Measurements from ENCODE around the gene TPRN. TPM values are rescaled to one million over a fixed set of nuclear protein-coding genes. Genes with fewer than 3 reads are reported as not detected.

TPRN gene
- total RNA-seq, 1 donor from 2014 or later: 3.4 TPM

GRCh38 chr9:137164370-137165249 is 35.9 kb downstream of the TPRN start:
- Mint-ChIP-seq H3K4me3 (no peak overlapping the region), H3K4me1 (peaks cover 3% of the 10 kb centered on the region)

GRCh38 chr9:137163805-137164204 is 36.7 kb downstream of the TPRN start:
- no peak overlapping the region for H2AFZ ChIP-seq (replicated peaks)
- H3K4me1 ChIP-seq: peaks cover 17% of the 10 kb centered on the region
- Mint-ChIP-seq H3K36me3 (peaks cover 1% of the 10 kb centered on the region), H3K27ac (no peak overlapping the region), H3K27me3 (ENCODE audit: insufficient read depth, low read depth) (peaks cover 56% of the 10 kb centered on the region), H3K9me3 (no peaks in the 10 kb centered on the region), H3K4me1 (peaks cover 6% of the 10 kb centered on the region), H3K4me3 (peak overlapping the region; percentile 77)
- H3K36me3 ChIP-seq: no peaks in the 10 kb centered on the region
- TF ChIP-seq EZH2phosphoT487 (IDR thresholded peaks at IDR 0.05) (no peak), CTCF (IDR thresholded peaks at IDR 0.05) (no peak), EZH2 (IDR thresholded peaks at IDR 0.05) (no peak)
- no peak for DNase-seq (ENCODE audit: low spot score)
- no peaks in the 10 kb centered on the region for H3K9me3 ChIP-seq (ENCODE audit: low read depth)
- peaks cover 65% of the 10 kb centered on the region for H4K20me1 ChIP-seq (ENCODE audit: low read depth)
- H3F3A ChIP-seq (ENCODE audit: low read depth): peaks cover 11% of the 10 kb centered on the region
- H3K27me3 ChIP-seq: peaks cover 100% of the 10 kb centered on the region
- H3K4me2 ChIP-seq: no peak overlapping the region
- no peak overlapping the region for H3K4me3 ChIP-seq
- H3K27ac ChIP-seq: no peak overlapping the region
- no peak overlapping the region for H3K9ac ChIP-seq
- no peaks in the 10 kb centered on the region for H3K79me2 ChIP-seq (ENCODE audit: low read depth)

More at GRCh38 chr9:137164370-137165249, 35.9 kb downstream of the TPRN start:
- H3K79me2 ChIP-seq (ENCODE audit: low read depth): no peaks in the 10 kb centered on the region
- peaks cover 19% of the 10 kb centered on the region for H3F3A ChIP-seq (ENCODE audit: low read depth)
- no peak overlapping the region for H2AFZ ChIP-seq (replicated peaks)
- H3K9ac ChIP-seq: no peak overlapping the region
- no peaks in the 10 kb centered on the region for H3K36me3 Mint-ChIP-seq
- H3K27me3 Mint-ChIP-seq (ENCODE audit: insufficient read depth, low read depth): peaks cover 48% of the 10 kb centered on the region
- TF ChIP-seq EZH2 (IDR thresholded peaks at IDR 0.05) (no peak), CTCF (IDR thresholded peaks at IDR 0.05) (no peak), EZH2phosphoT487 (IDR thresholded peaks at IDR 0.05) (no peak)
- H3K27ac Mint-ChIP-seq: no peak overlapping the region
- DNase-seq (ENCODE audit: low spot score): no peak
- no peak overlapping the region for H3K27ac ChIP-seq
- H3K36me3 ChIP-seq: no peaks in the 10 kb centered on the region
- no peak overlapping the region for H3K4me3 ChIP-seq
- peaks cover 59% of the 10 kb centered on the region for H4K20me1 ChIP-seq (ENCODE audit: low read depth)
- H3K9me3 ChIP-seq (ENCODE audit: low read depth): no peaks in the 10 kb centered on the region
- H3K4me1 ChIP-seq: peaks cover 18% of the 10 kb centered on the region
- H3K4me2 ChIP-seq: no peak overlapping the region
- no peaks in the 10 kb centered on the region for H3K9me3 Mint-ChIP-seq
- peaks cover 100% of the 10 kb centered on the region for H3K27me3 ChIP-seq

GRCh38 chr9:137163365-137163715 is 37.2 kb downstream of the TPRN start:
- peaks cover 6% of the 10 kb centered on the region for H3F3A ChIP-seq (ENCODE audit: low read depth)
- TF ChIP-seq CTCF (IDR thresholded peaks at IDR 0.05): no peak
- TF ChIP-seq EZH2 (IDR thresholded peaks at IDR 0.05): no peak
- TF ChIP-seq EZH2phosphoT487 (IDR thresholded peaks at IDR 0.05): no peak
- no peak overlapping the region for H3K9ac ChIP-seq
- no peaks in the 10 kb centered on the region for H3K9me3 ChIP-seq (ENCODE audit: low read depth)
- H3K36me3 ChIP-seq: no peaks in the 10 kb centered on the region
- no peaks in the 10 kb centered on the region for H3K79me2 ChIP-seq (ENCODE audit: low read depth)
- Mint-ChIP-seq H3K4me3 (peak overlapping the region; percentile 77), H3K27ac (no peak overlapping the region), H3K4me1 (peaks cover 6% of the 10 kb centered on the region), H3K9me3 (no peaks in the 10 kb centered on the region), H3K36me3 (peaks cover 1% of the 10 kb centered on the region), H3K27me3 (ENCODE audit: insufficient read depth, low read depth) (peaks cover 61% of the 10 kb centered on the region)
- H3K4me1 ChIP-seq: peaks cover 14% of the 10 kb centered on the region
- peak overlapping the region; percentile 71 for H3K4me2 ChIP-seq
- H4K20me1 ChIP-seq (ENCODE audit: low read depth): peaks cover 63% of the 10 kb centered on the region
- H2AFZ ChIP-seq (replicated peaks): no peak overlapping the region
- peaks cover 100% of the 10 kb centered on the region for H3K27me3 ChIP-seq
- no peak for DNase-seq (ENCODE audit: low spot score)
- peak overlapping the region; percentile 32 for H3K4me3 ChIP-seq
- H3K27ac ChIP-seq: no peak overlapping the region

All from neural progenitor cell (in vitro differentiated cells).